Cardiac muscle cell (in vitro differentiated cells and primary cell): ENCODE results near the gene MRLN. TPM values are rescaled to one million over a fixed set of nuclear protein-coding genes. Genes with fewer than 3 reads are reported as not detected.

Experiments used
- DNase-seq, 2 donors: peaks; one replicate each; pipeline versions ENCODE4 v3.0.0 to v3.0.0-alpha.2; 2010 to 2017; ENCODE audit warnings: low read depth in 1 of 2, low spot score in 1 of 2
- H3K27ac ChIP-seq: fragments of 200-600 bp; sonication (generic); 2 replicates; pipeline ENCODE4 v1.5.1; 2016
- H3K27me3 ChIP-seq: fragments of 200-600 bp; sonication (generic); 2 replicates; pipeline ENCODE4 v1.6.0; 2016; ENCODE audit warnings: control low read depth
- H3K36me3 ChIP-seq: fragments of 200-600 bp; sonication (generic); 2 replicates; pipeline ENCODE4 v1.5.1; 2016; ENCODE audit warnings: control low read depth
- H3K4me1 ChIP-seq: fragments of 200-600 bp; sonication (generic); 2 replicates; pipeline ENCODE4 v1.8.1; 2017; ENCODE audit warnings: low read depth, mild to moderate bottlenecking, mixed run types
- H3K4me3 ChIP-seq: fragments of 200-600 bp; sonication (generic); 2 replicates; pipeline ENCODE4 v1.5.1; 2016; ENCODE audit warnings: mild to moderate bottlenecking
- H3K9me3 ChIP-seq: fragments of 200-600 bp; sonication (generic); 2 replicates; pipeline ENCODE4 v1.5.1; 2017; ENCODE audit warnings: low read depth, mild to moderate bottlenecking, control low read depth
- CTCF ChIP-seq: IDR thresholded peaks from 2 replicates; pipeline ENCODE4 v1.5.1; 2012; ENCODE audit warnings: low read depth, mild to moderate bottlenecking, low read length
- polyA plus RNA-seq: library from polyadenylated mRNA; unstranded; fragments of >200 nt; fragmentation: Nextera tagmentation; extraction: Ambion mirVana; gene quantifications from 2 replicates; pipeline ENCODE4 v1.2.1, GENCODE V29; 2016
- total RNA-seq: library from RNA; depleted of rRNA; stranded (reverse); fragments of >200 nt; gene quantifications from 2 replicates; pipeline ENCODE4 v1.2.3, GENCODE V29; 2016

The MRLN gene
- total and polyA plus RNA-seq, 2 experiments from 2014 or later = not detected

- no peaks in the 10 kb centered on the region for H3K4me1 ChIP-seq
- no peak overlapping the region for H3K4me3 ChIP-seq
- H3K27me3 ChIP-seq = no peaks in the 10 kb centered on the region
- no peak for TF ChIP-seq CTCF
- no peaks in the 10 kb centered on the region for H3K36me3 ChIP-seq
- no peak for DNase-seq
- no peaks in the 10 kb centered on the region for H3K9me3 ChIP-seq
- H3K27ac ChIP-seq = no peak overlapping the region
These were observed 17.4 kb upstream of the MRLN start for GRCh38 chr10:59770689-59771088.

GRCh38 chr10:59762505-59762904 lies 9.2 kb upstream of the MRLN start:
- no peak for TF ChIP-seq CTCF
- Histone ChIP-seq H3K27ac (no peak overlapping the region), H3K36me3 (no peaks in the 10 kb centered on the region), H3K4me1 (no peaks in the 10 kb centered on the region), H3K4me3 (no peak overlapping the region), H3K9me3 (no peaks in the 10 kb centered on the region), H3K27me3 (no peaks in the 10 kb centered on the region)
- no peak for DNase-seq

GRCh38 chr10:59757966-59758365 lies 4.7 kb upstream of the MRLN start:
- H3K4me1 ChIP-seq = no peaks in the 10 kb centered on the region
- H3K9me3 ChIP-seq = no peaks in the 10 kb centered on the region
- no peak for TF ChIP-seq CTCF
- H3K27ac ChIP-seq = no peak overlapping the region
- H3K27me3 ChIP-seq = no peaks in the 10 kb centered on the region
- DNase-seq = peak in 1 of 2 donors; percentile 2
- no peak overlapping the region for H3K4me3 ChIP-seq
- no peaks in the 10 kb centered on the region for H3K36me3 ChIP-seq

GRCh38 chr10:59754951-59755350 lies 1.7 kb upstream of the MRLN start:
- H3K27me3 ChIP-seq = no peaks in the 10 kb centered on the region
- H3K9me3 ChIP-seq = no peaks in the 10 kb centered on the region
- no peak for TF ChIP-seq CTCF
- H3K4me3 ChIP-seq = no peak overlapping the region
- DNase-seq = no peak
- H3K27ac ChIP-seq = no peak overlapping the region
- H3K36me3 ChIP-seq = no peaks in the 10 kb centered on the region
- H3K4me1 ChIP-seq = no peaks in the 10 kb centered on the region

- no peak for TF ChIP-seq CTCF
- DNase-seq = no peak
- H3K9me3 ChIP-seq = no peaks in the 10 kb centered on the region
- H3K36me3 ChIP-seq = no peaks in the 10 kb centered on the region
- no peaks in the 10 kb centered on the region for H3K4me1 ChIP-seq
- H3K4me3 ChIP-seq = no peak overlapping the region
- H3K27ac ChIP-seq = no peak overlapping the region
- H3K27me3 ChIP-seq = no peaks in the 10 kb centered on the region
These were observed 846 bp downstream of the MRLN start for GRCh38 chr10:59752278-59752940.
